Stimulated activated CD4-positive, alpha-beta T cell treated with anti-CD3 and anti-CD28 coated beads, Interleukin-12 subunit alpha, Interleukin-12 subunit beta, amount 100 ng/mL, for 4 hours (primary cell): ENCODE results near the gene PRRT1B.

Source experiments
- DNase-seq: peaks from one replicate; pipeline ENCODE4 v3.0.0-alpha.2; 2020

PRRT1B gene

GRCh38 chr9:131582466-131583336 lies 37.4 kb downstream of the PRRT1B start:
- DNase-seq = no peak

DNA sequence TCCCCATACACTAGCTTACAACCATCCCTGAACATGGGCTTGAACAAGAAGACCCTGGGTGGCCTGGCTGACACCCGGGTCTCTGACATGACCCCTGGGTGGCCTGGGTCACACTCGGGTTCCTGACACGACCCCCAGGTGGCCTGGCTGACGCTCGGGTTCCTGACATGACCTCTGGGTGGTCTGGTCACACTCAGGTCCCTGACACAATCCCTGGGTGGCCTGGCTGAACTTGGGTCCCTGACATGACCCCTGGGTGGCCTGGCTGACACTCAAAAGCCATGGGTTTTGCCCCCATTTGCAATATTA lies 38.0 kb downstream of the PRRT1B start:
- no peak for DNase-seq

GRCh38 chr9:131583836-131584555 lies 38.7 kb downstream of the PRRT1B start:
- DNase-seq = no peak

- DNase-seq = no peak
These were observed 39.5 kb downstream of the PRRT1B start for GRCh38 chr9:131584858-131585257.

DNA sequence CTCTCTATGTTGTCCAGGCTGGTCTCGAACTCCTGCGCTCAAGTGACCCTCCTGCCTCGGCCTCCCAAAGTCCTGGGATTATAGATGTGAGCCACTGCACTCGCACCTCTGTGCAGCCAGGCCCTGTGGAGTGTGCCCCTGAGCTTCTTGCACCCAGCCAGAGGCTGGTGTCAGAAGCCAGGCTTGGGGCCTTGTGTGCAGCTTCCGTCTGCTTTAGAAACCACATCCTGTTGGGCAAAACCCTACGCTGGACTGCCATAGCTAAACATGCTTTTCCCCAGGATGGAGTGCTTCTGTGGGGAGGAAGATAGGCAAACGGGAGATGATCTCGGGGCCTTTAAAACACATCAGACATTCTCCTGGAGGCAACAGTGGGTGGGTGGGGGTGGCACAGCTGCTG lies 40.1 kb downstream of the PRRT1B start:
- DNase-seq = no peak

GRCh38 chr9:131587331-131587730 lies 42.0 kb downstream of the PRRT1B start:
- DNase-seq = no peak

DNA sequence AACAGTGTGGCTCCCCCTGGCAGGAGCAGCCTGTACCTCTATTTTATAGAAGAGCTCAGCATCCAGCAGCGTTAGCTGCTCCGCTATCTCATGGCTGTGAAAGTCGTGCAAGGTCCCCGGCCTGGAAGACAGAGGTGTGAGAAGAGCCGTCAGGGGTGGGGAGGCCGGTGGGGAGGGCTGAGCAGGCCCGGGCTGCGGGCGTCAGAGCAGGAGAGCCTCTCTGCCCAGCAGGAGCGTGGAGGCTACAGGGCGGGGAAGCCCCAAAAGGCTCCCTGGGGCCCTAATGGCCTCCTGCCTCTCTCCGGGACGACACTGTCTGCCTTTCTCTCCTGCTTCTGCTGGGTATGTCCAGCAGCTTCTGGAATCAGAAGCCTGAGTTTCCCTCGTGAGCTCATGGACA lies 42.6 kb downstream of the PRRT1B start:
- DNase-seq = no peak

- no peak for DNase-seq
These were observed 43.1 kb downstream of the PRRT1B start for GRCh38 chr9:131588396-131588795.

DNA sequence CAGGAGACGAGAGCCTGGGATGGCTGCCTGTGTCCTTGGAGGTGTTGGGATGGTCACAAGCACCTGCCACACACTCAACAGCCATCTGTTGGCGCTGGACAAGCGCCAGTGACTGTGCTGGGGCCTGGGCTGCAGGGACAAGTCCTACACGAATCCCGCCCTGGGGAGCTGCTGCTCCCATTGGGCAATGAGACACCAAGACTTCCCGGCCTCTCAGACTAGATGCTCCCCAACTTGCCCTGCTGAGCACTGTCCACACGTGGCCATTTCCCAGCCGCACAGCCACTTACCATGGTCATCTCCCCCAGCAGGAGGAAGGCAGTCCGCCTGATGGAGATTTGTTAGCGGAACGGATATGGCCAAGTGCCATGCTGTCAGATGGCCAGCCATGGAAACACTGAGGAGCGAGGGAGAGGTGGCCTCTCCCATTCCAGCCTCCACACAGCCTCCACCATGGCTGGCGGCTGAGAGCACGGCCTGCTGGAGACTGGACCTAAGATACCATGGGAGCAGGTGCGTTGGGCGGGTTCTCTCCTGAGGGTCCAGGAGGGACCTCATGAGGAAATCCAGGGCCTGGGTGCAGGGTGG lies 43.9 kb downstream of the PRRT1B start:
- DNase-seq = no peak

DNA sequence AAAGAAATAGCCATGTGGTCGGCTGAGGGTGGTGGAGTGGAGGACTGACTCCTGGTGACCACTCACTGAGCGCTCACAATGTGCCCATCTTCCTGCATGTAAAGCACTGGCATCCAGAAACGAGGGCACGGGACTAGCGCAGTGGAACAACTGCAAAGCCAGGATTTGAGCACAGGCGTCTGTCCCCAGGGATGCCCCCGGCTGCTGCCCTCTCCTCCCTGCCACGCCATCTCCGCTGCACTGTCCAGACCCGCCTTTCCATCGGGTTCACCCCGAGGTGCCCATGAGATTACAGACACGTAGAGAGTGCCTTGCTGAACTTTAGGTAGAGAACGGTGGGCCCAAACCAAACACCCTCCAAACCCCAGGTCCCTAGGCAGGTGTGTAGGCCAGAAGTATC lies 44.7 kb downstream of the PRRT1B start:
- no peak for DNase-seq

DNA sequence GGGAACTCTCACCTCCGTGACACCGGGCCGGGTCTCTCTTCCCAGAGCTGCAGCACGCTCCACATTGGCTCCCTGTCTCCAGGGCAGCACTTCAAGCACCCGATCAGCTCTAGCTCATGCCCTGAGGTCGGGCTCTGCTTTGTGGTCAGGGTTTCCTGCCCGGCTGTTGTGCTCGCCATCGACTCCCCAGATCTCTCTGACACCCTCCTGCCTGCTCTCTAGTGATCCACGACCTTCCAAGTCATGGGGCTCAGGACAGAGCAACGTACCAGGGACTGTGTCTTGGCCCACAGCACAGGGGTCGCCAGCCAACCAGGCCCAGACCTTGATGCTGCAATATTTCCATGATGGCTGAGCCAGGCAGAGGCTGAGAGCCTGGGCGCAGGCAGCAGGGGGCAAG lies 45.1 kb downstream of the PRRT1B start:
- no peak for DNase-seq

- peak; percentile 78 for DNase-seq
These were observed 45.9 kb downstream of the PRRT1B start for GRCh38 chr9:131590907-131591844.

GRCh38 chr9:131591845-131592208 lies 46.5 kb downstream of the PRRT1B start:
- no peak for DNase-seq

DNA sequence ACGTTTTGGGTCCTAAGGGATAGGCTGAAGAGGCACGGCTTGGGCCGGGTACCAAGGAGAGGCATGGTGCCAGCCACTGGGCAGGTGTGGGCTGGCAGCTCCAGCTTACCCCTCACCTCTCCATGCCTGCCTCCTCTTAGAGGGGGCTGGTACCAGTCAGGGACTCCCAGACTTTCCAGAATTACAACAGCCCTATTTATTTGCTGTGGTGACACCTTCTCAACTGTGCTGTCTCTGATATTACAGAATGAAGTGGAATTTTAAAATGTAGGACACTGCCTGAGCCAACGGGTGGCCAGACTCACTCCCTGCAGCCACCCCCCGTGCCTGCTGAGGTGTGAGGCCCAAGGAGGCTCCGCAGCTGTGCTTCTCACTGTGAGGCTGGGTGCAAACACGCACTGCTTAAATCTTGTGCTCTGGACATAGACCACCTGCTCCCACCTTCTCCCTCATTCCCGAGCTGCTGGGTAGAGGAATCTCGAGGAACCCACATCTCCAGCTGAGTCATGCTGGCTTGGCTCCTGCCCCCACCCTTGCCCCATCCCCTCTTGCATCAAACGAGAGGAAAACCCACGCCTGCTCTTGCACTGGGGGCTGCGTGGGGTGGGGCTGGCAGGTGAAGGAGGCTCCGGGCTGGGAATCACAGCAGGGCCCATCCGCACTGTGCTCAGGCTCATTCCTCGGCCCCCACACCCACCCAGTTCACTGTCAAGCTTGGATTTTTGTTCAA lies 47.9 kb downstream of the PRRT1B start:
- DNase-seq = no peak

GRCh38 chr9:131593936-131594665 lies 48.8 kb downstream of the PRRT1B start:
- DNase-seq = no peak

GRCh38 chr9:131594906-131595665 lies 49.8 kb downstream of the PRRT1B start:
- DNase-seq = no peak

DNA sequence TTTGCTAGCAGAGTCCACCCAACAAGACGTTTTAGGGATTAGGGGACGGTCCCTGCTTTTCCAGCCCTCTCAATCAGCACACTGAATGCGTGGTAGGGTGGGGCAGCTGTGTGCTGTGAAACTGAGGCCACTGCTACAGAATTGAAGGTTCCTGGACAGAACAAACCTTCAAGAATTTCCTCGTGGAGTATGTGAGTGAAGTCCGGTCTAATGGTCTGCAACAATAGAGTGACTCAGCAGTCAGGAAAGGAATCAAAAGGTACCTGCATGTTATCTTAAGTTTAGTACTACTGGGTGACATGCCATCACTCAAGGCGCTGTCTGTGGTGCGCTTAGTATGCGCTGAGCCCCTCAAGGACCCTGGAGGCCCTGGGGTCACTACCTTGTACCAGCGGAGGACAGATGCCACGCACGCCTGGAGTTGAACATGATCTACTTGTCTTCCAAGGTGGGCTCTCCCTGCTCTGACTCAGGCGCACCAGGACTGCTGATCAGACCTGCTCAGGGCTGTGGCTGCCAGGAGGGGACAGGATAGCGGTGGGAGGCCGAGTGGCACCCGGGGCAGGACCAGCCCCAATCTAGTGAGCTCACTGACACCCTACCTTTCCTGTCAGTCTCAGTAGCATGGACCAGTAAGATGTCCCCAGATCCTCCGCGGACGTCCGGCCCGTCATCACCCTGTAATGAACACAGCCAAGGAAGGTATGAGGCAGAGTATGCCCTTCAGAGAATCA lies 50.5 kb downstream of the PRRT1B start:
- DNase-seq = no peak

- no peak for DNase-seq
These were observed 51.1 kb downstream of the PRRT1B start for GRCh38 chr9:131596430-131596743.

DNA sequence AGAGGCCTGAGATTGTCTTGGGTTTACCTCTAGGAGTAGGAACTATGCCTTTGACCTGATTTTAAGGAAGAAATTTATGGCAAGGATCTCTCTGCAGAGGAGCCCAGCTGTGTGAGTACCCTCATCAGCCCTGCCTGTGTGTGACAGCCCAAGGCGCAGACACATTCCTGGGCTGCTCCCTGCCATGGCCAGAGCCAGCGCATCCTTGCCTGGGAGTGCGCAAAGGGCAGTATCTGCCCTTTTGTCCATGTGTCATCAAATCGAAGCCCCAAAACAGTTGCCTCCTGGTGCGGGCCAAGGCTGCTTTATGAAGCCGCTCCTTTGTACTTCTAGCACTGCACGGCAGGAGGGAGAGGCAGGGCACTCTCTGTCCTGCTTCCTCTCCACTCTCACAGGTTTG lies 51.9 kb downstream of the PRRT1B start:
- DNase-seq = no peak

DNA sequence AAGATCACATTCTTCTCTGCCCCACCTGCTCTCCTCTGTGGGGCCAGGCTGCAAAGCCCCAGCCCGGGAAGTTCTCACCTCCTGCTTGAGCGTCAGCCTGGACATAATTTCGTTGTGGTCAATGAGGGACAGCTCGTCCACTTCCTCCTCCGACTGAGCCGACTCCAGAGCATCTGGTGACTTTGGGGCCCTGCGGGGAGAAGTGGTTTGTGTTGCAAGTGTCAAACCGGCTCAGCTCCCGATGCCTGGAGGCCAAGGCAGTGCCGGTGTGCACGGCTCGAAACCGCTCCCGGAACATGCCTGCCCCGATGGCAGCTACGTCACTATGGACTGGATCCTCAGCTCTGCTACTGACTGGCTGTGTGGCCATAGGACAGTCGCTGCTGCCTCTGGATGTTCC lies 52.8 kb downstream of the PRRT1B start:
- DNase-seq = no peak
